DMS53 treated with DMSO at 0.1 percent for 48 hours (cell line): ENCODE results near the gene SPATA16.
"Not testable (repeated sequence)": the region's sequence is repeated elsewhere in the genome, so short reads cannot be mapped to it uniquely, and the experiment has no call there.

Source experiments
- DNase-seq: peaks from one replicate; lab custom pipeline; 2025; ENCODE audit not compliant: unreplicated experiment; lab: John Stamatoyannopoulos, UW

The SPATA16 gene, protein sequence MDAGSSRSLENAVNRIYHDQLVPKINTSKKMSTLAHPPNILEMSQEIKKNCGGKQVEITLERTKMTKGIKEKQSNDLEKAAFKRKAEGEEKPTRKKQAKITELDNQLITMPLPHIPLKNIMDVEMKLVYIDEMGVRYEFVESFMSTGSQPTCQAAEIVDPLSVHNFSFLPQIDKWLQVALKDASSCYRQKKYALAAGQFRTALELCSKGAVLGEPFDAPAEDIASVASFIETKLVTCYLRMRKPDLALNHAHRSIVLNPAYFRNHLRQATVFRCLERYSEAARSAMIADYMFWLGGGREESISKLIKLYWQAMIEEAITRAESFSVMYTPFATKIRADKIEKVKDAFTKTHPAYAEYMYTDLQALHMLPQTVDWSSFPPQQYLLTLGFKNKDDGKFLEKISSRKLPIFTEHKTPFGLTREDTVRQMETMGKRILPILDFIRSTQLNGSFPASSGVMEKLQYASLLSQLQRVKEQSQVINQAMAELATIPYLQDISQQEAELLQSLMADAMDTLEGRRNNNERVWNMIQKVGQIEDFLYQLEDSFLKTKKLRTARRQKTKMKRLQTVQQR

DNA sequence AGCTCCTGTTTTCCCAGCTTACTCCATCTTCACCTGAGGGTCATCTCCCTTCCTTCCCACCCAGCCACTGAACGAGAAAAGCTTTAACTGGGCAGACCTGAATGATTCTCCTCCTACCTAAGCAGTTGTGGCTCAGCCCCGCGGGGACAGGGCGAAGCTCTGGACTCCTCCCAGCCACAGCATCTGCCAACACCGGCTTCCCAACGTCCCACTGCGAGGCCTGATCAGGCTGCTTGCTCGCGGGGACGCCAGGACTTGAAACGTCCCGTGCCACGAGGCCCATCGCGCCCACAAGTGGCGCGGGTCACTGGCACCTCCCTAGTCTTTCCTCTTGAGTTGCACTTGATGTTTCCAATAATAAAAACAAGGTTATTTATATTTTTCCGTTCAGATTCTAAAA is at the start of gene SPATA16:
Gene SPATA16, minus strand, starts transcription at position 250 of the 400 bp plus-strand sequence. CDS start 23,504 bp downstream, outside the sequence.
- no peak for DNase-seq

DNA sequence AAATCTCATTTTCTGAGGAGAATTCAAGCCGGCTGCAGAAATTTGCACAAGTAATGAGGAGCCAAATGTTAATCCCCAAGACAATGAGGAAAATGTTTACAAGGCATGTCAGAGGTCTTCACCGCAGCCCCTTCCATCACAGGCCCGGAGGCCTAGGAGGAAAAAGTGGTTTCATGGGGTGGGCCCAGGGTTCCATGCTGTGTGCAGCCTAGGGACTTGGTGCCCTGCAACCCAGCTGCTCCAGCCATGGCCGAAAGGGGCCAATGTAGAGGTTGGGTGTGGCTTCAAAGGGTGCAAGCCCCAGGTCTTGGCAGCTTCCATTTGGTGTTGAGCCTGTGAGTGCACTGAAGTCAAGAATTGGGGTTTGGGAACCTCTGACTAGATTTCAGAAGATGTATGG is 42.0 kb upstream of the SPATA16 start:
- not testable (repeated sequence) for DNase-seq

DNA sequence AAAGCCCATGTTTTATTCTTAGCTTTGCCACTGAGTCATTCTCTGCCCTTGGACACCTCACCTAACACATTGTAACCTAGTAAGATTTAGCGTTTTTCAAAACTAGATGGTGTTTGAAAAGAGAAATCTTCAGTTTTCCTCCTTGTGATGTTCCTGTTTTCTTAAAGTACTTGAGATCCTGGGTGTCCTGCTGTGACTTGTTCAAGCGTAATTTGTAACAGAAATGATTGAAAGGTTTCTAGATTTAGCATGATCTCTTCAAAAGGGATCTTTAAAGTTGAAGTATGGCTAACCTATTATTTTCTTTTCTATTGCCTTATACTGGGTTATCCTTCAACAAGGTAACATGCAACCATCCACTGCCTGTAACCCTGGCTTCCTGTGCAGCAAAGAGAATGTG is 32.6 kb upstream of the SPATA16 start:
- DNase-seq = no peak

DNA sequence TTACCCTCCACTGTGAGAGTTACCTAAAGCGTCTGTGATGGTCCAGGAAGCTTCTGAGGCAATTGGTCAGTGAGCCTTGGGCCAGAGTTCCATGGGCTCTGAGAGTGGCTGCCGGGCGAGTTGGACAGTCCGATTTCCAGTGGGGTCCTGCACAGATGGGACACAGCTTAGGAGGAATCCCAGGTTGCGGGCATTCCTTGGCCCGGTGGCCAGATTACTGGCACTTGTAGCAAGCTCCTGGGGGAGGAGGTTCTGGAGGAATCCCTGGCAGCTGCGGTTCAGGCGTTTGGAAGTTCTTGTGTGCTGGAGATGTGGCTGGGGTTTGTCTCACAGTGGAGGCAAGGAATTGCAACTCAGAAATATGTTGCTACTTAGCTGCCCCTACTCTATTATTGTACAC is 18.1 kb upstream of the SPATA16 start:
- not testable (repeated sequence) for DNase-seq

DNA sequence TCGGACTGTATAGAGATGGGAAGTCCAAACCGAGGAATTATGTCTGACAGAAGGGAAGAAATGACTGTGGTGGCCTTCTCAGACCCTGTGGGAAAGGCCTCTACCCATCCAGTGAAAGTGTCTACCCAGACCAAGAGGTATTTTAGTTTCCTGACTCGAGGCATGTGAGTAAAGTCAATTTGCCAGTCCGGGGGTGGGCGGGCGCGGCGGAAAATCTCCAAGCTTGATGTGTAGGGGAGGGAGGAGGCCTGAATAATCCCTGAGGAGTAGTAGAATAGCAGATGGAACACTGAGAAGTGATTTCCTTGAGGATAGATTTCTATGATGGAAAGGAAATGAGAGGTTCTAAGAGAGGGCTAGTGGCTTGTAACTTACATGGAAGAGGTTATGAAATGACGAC is 15.5 kb upstream of the SPATA16 start:
- not testable (repeated sequence) for DNase-seq

DNA sequence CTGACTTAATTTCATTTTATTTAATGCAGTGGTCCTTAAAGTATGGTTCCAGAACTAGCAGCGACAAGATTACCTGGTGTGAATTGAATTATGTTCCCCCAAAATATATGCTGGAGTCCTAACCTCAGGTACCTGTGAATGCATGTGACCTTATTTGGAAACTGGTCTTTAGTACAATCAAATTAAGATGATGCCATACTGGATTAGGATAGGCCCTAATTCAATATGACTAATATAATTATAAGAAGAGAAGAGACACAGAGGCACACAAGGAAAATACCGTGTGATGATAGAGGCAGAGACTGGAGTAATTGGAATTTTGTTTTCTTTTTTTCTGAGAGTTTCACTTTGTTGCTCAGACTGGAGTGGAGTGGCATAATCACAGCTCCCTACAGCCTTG is 12.6 kb upstream of the SPATA16 start:
- DNase-seq = no peak

DNA sequence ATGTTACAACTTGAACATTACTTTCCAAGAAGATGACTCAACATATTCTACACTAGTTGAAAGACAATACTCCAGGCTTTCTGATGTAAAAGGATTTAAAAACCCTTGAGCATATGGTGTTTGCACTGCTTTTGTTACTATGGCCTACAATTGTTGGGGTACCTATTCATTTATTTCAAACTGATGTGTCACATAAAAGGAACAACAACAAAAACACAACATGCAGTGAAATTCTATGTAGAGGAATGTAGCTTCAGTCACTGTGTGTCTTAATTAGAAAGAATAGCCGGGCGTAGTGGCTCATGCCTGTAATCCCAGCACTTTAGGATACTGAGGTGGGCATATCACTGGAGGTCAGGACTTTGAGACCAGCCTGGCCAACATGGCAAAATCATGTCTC is 1.6 kb downstream of the SPATA16 start:
- DNase-seq = no peak

DNA sequence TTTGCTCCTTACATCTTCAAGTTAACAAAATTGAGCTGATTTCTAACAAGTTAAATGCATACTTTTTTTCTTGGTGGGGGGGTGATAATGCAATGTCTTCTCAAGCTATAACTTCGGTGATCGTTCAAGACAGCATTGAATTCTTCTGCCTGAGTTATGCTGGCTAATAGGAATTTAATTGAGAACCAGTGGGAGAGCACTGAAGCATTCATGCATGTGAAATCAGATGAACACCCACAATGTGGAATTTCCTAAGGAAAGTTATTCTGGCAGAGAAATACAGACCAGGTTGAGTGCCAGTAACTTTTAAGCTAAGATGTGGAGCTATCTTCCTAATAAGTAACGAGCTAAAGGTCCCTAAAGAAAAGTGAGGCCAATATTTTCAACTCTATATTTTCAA is 3.0 kb downstream of the SPATA16 start:
- DNase-seq = no peak

DNA sequence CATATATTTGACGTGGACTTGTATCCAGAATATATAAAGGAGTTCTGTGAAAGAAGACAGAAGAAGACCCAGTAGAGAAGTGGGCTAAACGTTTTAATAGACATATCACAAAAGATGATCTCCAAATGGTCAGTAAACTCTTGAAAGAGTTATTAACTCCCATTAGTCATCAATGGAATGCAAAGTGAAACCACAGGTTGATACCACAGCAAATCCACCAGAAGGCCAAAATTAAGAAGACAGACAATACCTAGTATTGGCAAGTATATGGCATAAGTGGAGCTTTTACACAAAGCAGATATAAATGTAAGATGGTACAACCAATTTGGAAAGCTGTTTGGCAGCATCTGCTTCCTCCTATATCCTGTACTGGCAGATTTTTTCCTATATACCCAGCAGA is 6.0 kb downstream of the SPATA16 start:
- DNase-seq = no peak

DNA sequence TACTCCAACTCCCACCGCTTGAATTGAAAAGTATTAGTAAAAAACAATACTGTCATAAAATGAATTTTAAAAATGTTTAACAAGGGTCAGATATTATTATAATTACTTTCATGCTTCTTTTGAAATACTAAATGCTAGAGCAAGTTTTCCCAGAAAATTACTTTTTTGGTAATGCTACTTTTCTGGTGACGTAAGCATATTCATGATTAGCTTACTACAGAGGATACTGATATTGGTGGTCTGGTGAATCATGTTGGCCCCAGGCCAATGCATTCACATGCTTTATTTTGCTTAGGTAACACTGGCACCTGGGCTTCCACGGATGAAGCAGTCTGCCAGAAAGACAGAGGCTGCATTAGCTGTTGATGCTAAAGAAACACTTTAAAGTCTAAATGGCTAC is 12.4 kb downstream of the SPATA16 start:
- DNase-seq = no peak

DNA sequence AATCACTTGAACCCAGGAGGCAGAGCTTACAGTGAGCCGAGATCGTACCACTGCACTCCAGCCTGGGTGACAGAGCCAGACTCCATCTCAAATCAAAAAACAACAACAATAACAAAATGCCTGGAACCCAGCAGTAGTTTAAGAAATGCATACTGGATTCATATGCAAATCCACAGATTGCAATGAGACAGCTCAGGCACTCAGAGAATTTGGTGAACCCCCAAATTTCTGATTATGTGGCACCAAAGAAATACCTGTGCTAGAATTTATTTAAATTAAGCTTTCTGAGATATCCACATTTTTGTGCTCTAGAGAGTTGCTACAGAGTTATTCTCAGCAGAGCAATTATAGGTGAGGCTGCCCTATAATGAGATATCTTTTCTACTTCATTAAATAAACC is 29.7 kb downstream of the SPATA16 start:
- no peak for DNase-seq

DNA sequence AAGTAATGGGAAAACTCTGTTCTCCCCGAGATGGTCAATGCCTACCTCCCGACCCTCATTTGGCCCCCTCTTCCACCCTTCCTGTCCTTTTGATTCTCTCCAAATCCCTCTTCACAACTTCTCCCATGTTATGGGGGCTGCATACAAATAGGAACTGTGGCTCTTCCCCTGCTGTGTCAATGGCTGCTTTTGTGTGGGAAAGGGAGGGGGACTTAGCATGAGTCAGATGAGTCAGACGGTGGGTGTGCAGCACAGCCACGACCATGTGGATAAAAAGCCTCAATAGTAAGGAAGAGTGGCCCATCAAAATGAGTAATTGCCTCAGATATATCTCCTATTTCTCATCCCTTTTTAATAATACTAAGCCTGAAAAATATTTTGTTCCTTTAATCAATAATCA is 31.9 kb downstream of the SPATA16 start:
- DNase-seq = no peak

DNA sequence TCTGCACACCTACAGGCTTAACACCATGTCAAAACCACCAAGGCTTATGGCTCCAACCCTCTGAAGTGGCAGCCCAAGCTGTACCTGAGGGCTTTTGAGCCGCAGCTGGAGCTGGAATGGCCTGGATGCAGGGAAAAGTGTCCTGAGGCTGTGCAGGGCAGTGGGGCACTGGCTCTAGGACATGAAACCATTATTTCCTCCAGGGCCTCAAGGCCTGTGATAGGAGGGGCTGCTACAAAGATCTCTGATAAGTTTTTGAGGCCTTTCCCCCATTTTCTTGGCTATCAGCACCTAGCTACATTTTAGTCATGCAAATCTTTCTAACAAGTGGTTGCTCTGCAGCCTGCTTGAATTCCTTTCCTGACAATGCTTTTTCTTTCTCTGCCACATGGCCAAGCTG is 37.6 kb downstream of the SPATA16 start:
- no peak for DNase-seq

DNA sequence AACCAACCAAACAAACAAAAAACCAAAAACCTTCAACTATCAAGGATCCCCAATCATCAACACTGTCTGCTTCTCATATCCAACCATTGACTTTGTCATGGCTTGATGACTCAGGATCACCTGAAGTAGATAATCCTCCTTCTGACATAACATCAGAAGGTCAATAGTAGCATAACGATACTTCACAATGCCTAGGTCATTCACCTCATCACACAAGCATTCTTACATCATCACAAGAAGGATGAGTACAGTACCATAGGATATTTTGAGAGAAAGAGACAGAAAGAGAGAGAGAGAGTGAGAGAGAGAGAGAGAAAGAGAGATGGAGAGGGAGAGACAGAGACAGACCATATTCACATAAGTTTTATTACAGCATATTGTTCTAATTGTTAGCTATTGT is 42.1 kb downstream of the SPATA16 start:
- peak; percentile 2 for DNase-seq

DNA sequence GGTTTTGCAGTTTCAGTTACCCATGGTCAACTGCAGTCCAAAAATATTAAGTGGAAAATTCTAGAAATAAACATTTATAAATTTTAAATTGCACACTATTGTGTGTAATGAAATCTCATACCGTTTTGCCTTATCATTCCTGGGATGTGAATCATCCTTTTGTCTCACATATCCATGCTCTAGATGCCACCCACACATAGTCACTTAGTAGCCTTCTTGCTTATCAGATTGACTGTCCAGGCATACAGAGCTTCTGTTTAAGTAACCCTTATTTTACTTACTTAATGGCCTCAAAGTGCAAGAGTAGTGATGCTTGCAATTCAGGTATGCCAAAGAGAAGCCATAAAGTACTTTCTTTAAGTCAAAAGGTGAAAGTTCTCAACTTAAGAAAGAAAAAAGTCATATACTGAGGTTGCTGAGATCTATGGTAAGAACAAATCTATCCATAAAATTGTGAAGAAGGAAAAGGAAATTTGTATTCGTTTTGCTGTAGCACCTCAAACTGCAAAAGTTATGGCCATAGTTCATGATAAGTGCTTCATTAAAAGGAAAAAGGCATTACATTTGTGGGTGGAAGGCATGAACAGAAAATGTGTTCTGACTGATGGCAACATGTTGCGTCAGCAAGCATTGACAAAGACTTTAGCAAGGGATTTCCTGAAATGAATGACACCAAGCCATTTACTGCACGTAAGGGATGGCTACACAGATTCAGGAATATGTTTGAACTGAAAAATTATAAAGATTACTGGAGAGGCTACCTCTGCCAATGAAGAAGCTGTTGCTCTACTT is 43.8 kb downstream of the SPATA16 start:
- no peak for DNase-seq

DNA sequence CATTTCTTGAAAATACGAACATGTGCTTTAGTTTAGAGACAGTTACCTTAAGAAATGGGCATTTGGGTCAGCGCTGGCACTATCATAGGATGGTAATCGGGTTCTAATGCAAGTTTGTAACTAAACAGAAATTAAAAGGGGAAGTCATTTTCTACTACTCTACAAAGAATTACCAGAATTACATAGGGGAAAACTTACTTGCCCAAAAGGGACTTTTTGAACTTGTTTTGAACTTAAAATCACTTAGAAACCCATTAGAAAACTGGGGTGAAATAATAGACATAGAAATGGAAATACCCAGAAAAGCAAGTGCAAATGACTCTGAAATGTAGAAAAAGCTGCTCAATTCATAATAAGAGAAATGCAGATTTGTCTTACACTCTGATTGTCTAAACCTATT is 44.9 kb downstream of the SPATA16 start:
- no peak for DNase-seq

DNA sequence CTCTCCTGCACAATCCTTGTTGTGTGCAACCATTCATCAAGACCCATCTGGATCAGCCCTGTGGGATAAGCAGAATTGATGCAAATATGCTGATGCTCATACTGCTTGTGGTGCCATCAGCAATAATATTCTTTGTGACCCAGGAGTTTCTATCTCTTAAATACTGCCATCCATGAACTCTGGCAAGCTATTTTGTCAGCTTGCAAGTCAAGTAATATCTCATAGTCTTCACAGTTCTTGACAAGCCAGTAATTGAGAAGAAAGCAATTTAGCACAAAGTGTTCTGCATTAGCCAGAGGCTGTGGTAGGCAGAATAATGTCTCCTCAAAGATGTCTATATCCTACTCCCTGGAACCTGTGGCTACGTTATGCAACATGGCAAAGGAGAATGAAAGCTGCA is 49.0 kb downstream of the SPATA16 start:
- no peak for DNase-seq

DNA sequence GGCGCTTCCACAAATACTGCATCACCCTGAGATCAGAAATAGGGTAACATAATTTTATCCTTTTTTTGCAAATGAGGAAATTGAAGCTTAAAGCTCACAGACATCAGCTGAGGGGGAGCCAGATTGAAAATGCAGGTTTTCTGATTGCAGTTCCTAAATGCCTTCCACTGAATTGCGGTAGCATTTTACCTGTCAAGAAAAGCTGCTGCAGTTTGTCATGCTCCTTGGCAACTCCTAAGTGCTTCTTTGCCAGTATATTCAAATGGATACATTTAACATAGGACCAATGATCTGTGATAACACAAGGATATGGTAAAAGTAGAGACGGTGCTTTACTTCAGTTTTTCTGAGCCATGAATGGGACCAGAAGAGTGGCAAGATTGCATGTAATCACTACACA is 50.5 kb downstream of the SPATA16 start:
- no peak for DNase-seq

DNA sequence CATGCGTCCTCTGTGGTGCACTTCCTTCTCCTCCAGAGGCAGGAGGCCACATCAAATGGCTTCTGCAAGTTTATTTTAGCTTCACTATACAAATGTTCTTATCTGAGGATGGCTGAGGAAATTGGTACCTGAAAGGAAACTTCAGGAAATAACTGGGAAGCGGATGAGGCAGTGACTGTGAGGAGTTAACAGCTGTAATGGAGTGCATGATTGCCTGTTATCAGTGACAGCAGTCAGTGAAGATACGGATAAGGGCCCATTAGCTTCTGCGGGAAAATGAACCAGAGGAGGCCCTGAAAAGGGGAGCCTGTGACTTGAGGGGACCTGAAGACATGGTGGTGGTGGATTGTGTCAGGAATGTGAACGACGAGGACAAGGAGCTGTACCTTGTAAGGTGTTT is 51.8 kb downstream of the SPATA16 start:
- no peak for DNase-seq

DNA sequence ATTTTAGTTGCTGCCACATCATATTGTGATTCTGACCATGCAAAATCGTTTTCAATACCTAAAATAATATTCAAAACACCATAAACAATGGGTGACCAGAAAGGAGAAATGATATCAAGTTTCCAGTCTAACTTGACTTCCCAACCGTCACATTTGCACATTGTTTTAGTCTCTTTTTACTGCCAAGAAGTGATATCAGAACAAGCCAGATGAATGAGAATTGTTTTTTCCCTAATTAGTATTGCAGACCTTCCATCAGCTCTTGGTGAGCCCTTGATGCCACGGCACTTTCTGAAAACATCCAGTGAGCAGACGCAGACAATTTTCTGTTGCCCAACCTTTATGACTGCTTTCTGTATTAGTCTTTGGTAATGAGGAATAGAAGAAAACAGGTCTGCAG is 62.5 kb downstream of the SPATA16 start:
- DNase-seq = no peak

DNA sequence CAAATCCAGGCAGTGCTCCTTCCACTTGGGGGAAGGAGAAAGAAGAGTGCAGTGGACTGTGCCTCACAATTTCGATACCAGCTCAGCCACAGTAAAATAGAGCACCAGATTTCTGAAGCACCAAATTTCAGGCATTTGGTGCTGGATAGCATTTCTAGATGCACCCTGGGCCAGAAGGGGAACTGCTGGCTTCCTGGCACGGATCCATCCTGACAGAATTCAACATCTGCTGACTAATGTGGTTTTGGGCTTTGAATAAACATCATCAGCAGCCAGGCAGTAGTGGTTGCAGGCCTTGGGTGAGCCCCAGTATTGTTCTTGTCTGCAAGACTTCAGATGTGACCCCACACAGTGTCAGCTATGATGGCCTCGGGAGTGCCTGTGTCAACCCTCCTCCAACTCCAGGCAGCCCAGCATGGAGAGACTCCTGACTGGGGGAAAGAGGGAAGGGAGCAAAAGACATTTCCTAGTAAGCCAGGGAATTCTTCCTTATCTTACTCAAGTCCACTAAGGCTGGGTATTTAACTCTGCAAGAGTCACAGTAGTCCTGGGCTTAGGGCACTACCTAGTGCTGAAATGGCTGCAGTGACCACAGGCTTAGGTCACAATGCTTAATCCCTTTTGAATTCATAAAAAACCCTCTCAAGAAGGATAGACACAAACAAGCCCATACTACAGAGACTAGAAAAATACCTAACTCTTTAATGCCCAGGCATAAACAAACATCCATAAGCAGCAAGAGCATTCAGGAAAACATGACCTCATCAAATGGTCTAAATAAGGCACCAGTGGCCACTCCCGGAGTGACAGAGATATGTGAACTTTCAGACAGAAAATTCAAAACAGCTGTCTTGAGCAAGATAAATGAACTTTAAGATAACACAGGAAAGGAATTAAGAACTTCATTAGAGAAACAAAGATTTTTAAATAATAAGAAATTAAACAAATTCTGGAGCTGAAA is 74.7 kb downstream of the SPATA16 start:
- DNase-seq = no peak
